Natural killer cell (primary cell): ENCODE data around the gene ZDHHC19. TPM values are rescaled to one million over a fixed set of nuclear protein-coding genes. Genes with fewer than 3 reads are reported as not detected.

Experiments
- ATAC-seq, 3 donors: fragments of 150-1000 bp in 2 of 3; fragments of 200-7000 bp in 1 of 3; cut with Tn5 transposase; 1 replicate in 1 of 3; 2 replicates in 2 of 3; pipeline ENCODE4 v1.10.0; 2021; ENCODE audit warnings: mild to moderate bottlenecking in 2 of 3, moderate library complexity in 2 of 3
- DNase-seq, 2 donors: peaks; one replicate each; pipeline versions ENCODE4 v3.0.0 to v3.0.0-alpha.2; 2013 to 2021; ENCODE audit warnings: mixed read lengths in 1 of 2
- H3K27ac ChIP-seq: one replicate; pipeline ENCODE4 v1.5.1; 2013; ENCODE audit warnings: mild to moderate bottlenecking, low read length
- H3K27me3 ChIP-seq: one replicate; pipeline ENCODE4 v1.6.1; 2013; ENCODE audit warnings: low read length; ENCODE audit not compliant: control insufficient read depth, insufficient read depth
- H3K36me3 ChIP-seq: one replicate; pipeline ENCODE4 v1.6.1; 2013; ENCODE audit warnings: low read length; ENCODE audit not compliant: control insufficient read depth, insufficient read depth
- H3K4me1 ChIP-seq: one replicate; pipeline ENCODE4 v1.6.1; 2013; ENCODE audit warnings: low read length; ENCODE audit not compliant: control insufficient read depth, insufficient read depth
- H3K4me3 ChIP-seq: one replicate; pipeline ENCODE4 v1.5.1; 2013; ENCODE audit warnings: low read length
- H3K9me3 ChIP-seq: one replicate; pipeline ENCODE4 v1.6.1; 2013; ENCODE audit warnings: low read length; ENCODE audit not compliant: control insufficient read depth, insufficient read depth
- H3K27ac Mint-ChIP-seq, 2 donors: one replicate each; pipeline ENCODE4 v1.8.0; 2022; ENCODE audit warnings: mild to moderate bottlenecking in 2 of 2, mixed read lengths in 2 of 2, moderate library complexity in 1 of 2
- H3K27me3 Mint-ChIP-seq, 2 donors: one replicate each; pipeline ENCODE4 v1.8.0; 2022; ENCODE audit warnings: low read depth in 2 of 2, mixed read lengths in 2 of 2
- H3K36me3 Mint-ChIP-seq: one replicate; pipeline ENCODE4 v1.8.0; 2022; ENCODE audit warnings: mixed read lengths
- H3K4me1 Mint-ChIP-seq, 2 donors: one replicate each; pipeline ENCODE4 v1.8.0; 2022; ENCODE audit warnings: mixed read lengths in 2 of 2
- H3K4me3 Mint-ChIP-seq: one replicate; pipeline ENCODE4 v1.8.0; 2022; ENCODE audit warnings: mild to moderate bottlenecking, moderate library complexity, mixed read lengths
- H3K9me3 Mint-ChIP-seq, 2 donors: one replicate each; pipeline ENCODE4 v1.8.0; 2022; ENCODE audit warnings: mixed read lengths in 2 of 2
- CTCF ChIP-seq: fragments of 200-600 bp; IDR thresholded peaks from one replicate; pipeline ENCODE4 v1.8.0; 2022; ENCODE audit warnings: antibody characterized with exemption
- WGBS: methylation state at CpG from one replicate; pipeline ENCODE4 v1.1.7; 2013; ENCODE audit warnings: missing lambda C conversion rate; ENCODE audit not compliant: insufficient coverage; 5-methylcytosine and 5-hydroxymethylcytosine counted together
- intact Hi-C: fragments of 100-400 bp; cut with micrococcal nuclease; formaldehyde crosslinking; loops from one replicate; pipeline ENCODE4 v1.14.2; 2022
- total RNA-seq, 4 donors: library from RNA; stranded (reverse); fragments of 120-200 nt in 1 of 4; gene quantifications; one replicate each; pipeline versions ENCODE4 v1.2.3 to v1.2.4, GENCODE V29; 2013 to 2022

ZDHHC19 gene
- total RNA-seq, 3 donors from 2014 or later (not counting 1 experiment from before 2014, with no cell fraction given) = not detected

GRCh38 chr3:196237203-196237602 is 26.0 kb upstream of the ZDHHC19 start:
- no peaks in the 10 kb centered on the region for H3K27me3 ChIP-seq
- Mint-ChIP-seq H3K4me3 (no peak overlapping the region), H3K36me3 (no peaks in the 10 kb centered on the region), H3K4me1 (peaks cover 28 to 32% of the 10 kb centered on the region in 2 donors), H3K27me3 (no peaks in the 10 kb centered on the region), H3K9me3 (no peaks in the 10 kb centered on the region), H3K27ac (peak overlapping the region; percentile 36 to 60)
- H3K9me3 ChIP-seq = no peaks in the 10 kb centered on the region
- H3K36me3 ChIP-seq = peaks cover 39% of the 10 kb centered on the region
- DNase-seq (peak; percentile 25 to 44), ATAC-seq (peak; percentile 70 to 86 (median 78))
- no peak overlapping the region for H3K4me3 ChIP-seq
- H3K27ac ChIP-seq = no peak overlapping the region
- no peak for TF ChIP-seq CTCF
- H3K4me1 ChIP-seq = peaks cover 7% of the 10 kb centered on the region
- intact Hi-C loops = no loop called here
- WGBS = 59% methylated on average over 5 of the region's 5 CpGs

GRCh38 chr3:196236223-196236622 is 25.0 kb upstream of the ZDHHC19 start:
- ATAC-seq = peak in 1 of 3 donors; percentile 19

GRCh38 chr3:196235452-196236122 is 24.4 kb upstream of the ZDHHC19 start:
- peak; percentile 29 to 52 (median 47) for ATAC-seq

More at GRCh38 chr3:196236223-196236622, 25.0 kb upstream of the ZDHHC19 start:
- intact Hi-C loops = no loop called here
- Histone ChIP-seq H3K27me3 (no peaks in the 10 kb centered on the region), H3K9me3 (no peaks in the 10 kb centered on the region), H3K27ac (no peak overlapping the region), H3K36me3 (peaks cover 29% of the 10 kb centered on the region), H3K4me3 (no peak overlapping the region), H3K4me1 (peaks cover 7% of the 10 kb centered on the region)
- H3K27me3 Mint-ChIP-seq = no peaks in the 10 kb centered on the region
- peaks cover 28 to 32% of the 10 kb centered on the region in 2 donors for H3K4me1 Mint-ChIP-seq
- H3K4me3 Mint-ChIP-seq = no peak overlapping the region
- no peak for DNase-seq
- WGBS = 97% methylated on average over 6 of the region's 8 CpGs
- H3K27ac Mint-ChIP-seq = peak overlapping the region; percentile 53 to 60
- no peaks in the 10 kb centered on the region for H3K36me3 Mint-ChIP-seq
- H3K9me3 Mint-ChIP-seq = no peaks in the 10 kb centered on the region
- no peak for TF ChIP-seq CTCF

More at GRCh38 chr3:196235452-196236122, 24.4 kb upstream of the ZDHHC19 start:
- peaks cover 7% of the 10 kb centered on the region for H3K4me1 ChIP-seq
- H3K27me3 ChIP-seq = no peaks in the 10 kb centered on the region
- no peak overlapping the region for H3K4me3 ChIP-seq
- peak overlapping the region; percentile 53 to 60 for H3K27ac Mint-ChIP-seq
- H3K9me3 Mint-ChIP-seq = no peaks in the 10 kb centered on the region
- no peaks in the 10 kb centered on the region for H3K27me3 Mint-ChIP-seq
- no peak overlapping the region for H3K27ac ChIP-seq
- no peaks in the 10 kb centered on the region for H3K9me3 ChIP-seq
- no peak for DNase-seq
- H3K36me3 Mint-ChIP-seq = no peaks in the 10 kb centered on the region
- H3K4me1 Mint-ChIP-seq = peaks cover 28 to 32% of the 10 kb centered on the region in 2 donors
- no peak overlapping the region for H3K4me3 Mint-ChIP-seq
- intact Hi-C loops = no loop called here
- no peak for TF ChIP-seq CTCF
- WGBS = 72% methylated on average over 12 of the region's 12 CpGs
- peaks cover 29% of the 10 kb centered on the region for H3K36me3 ChIP-seq
